Breast epithelium (tissue), 3 donors: Measurements from ENCODE around the gene SPATA31D4.

Experiments used
- CTCF ChIP-seq, 3 donors: fragments of 450-650 bp; IDR thresholded peaks; one replicate each; pipeline ENCODE4 v1.5.1; 2016 to 2017; ENCODE audit warnings: antibody characterized with exemption in 3 of 3, mild to moderate bottlenecking in 3 of 3, moderate library complexity in 3 of 3
- POLR2A ChIP-seq: fragments of 450-650 bp; IDR thresholded peaks from one replicate; pipeline ENCODE4 v1.6.1; 2016; ENCODE audit warnings: antibody characterized with exemption, mild to moderate bottlenecking, moderate library complexity
- POLR2AphosphoS5 ChIP-seq, 3 donors: sonication (generic); formaldehyde crosslinking; IDR thresholded peaks; one replicate each; pipeline ENCODE4 v1.6.1; 2017; ENCODE audit warnings: antibody characterized with exemption in 3 of 3

- TF ChIP-seq CTCF (IDR thresholded peaks at IDR 0.05) (no peak), POLR2A (no peak), POLR2AphosphoS5 (IDR thresholded peaks at IDR 0.05) (no peak)
These were observed 25.6 kb upstream of the SPATA31D4 start for GRCh38 chr9:81902626-81903025.
